HepG2 (cell line): Measurements from ENCODE around the gene KATNB1. TPM values are rescaled to one million over a fixed set of nuclear protein-coding genes. Genes with fewer than 3 reads are reported as not detected.

ENCODE experiments used
- ADNP ChIP-seq: sonication (generic); formaldehyde crosslinking; IDR thresholded peaks from 2 replicates; pipeline ENCODE4 v1.4.0; 2020; ENCODE audit warnings: missing genetic modification reagents
- E2F1 ChIP-seq: sonication (generic); formaldehyde crosslinking; IDR thresholded peaks from 2 replicates; pipeline ENCODE4 v1.5.0; 2020; ENCODE audit warnings: missing genetic modification reagents
- FIP1L1 ChIP-seq: fragments of 200-400 bp; formaldehyde crosslinking; IDR thresholded peaks from 2 replicates; pipeline ENCODE4 v1.6.1; 2018; ENCODE audit warnings: low read depth, mild to moderate bottlenecking, low read length, moderate library complexity, borderline replicate concordance; ENCODE audit not compliant: insufficient read depth
- HNF4A ChIP-seq: sonication (generic); formaldehyde crosslinking; IDR thresholded peaks from 2 replicates; pipeline ENCODE4 v1.4.0; 2020; ENCODE audit warnings: missing genetic modification reagents
- IKZF1 ChIP-seq: fragments of 450-650 bp; IDR thresholded peaks from 2 replicates; pipeline ENCODE4 v1.7.1; 2016
- MTA3 ChIP-seq: sonication (generic); formaldehyde crosslinking; IDR thresholded peaks from 2 replicates; pipeline ENCODE4 v1.4.0; 2020; ENCODE audit warnings: missing genetic modification reagents
- PRDM15 ChIP-seq: sonication (generic); formaldehyde crosslinking; IDR thresholded peaks from 2 replicates; pipeline ENCODE4 v1.4.0; 2020; ENCODE audit warnings: missing genetic modification reagents
- SAFB2 ChIP-seq: sonication (generic); formaldehyde crosslinking; IDR thresholded peaks from 2 replicates; pipeline ENCODE4 v1.5.1; 2020; ENCODE audit warnings: missing genetic modification reagents, low read depth, mild to moderate bottlenecking, borderline replicate concordance
- TCF12 ChIP-seq, 2 experiments: fragments of 450-650 bp in 1 of 2; sonication (generic) in 1 of 2; formaldehyde crosslinking in 1 of 2; IDR thresholded peaks; 2 replicates each; pipeline versions ENCODE4 v1.6.1 to v1.8.0; 2017 to 2022; ENCODE audit warnings: antibody characterized with exemption in 1 of 2, mild to moderate bottlenecking in 1 of 2, missing genetic modification reagents in 1 of 2, moderate library complexity in 1 of 2
- TRIM24 ChIP-seq: sonication (generic); formaldehyde crosslinking; IDR thresholded peaks from 2 replicates; pipeline ENCODE4 v1.8.0; 2022; ENCODE audit warnings: mild to moderate bottlenecking, missing genetic modification reagents
- ZFY ChIP-seq: sonication (generic); formaldehyde crosslinking; IDR thresholded peaks from 2 replicates; pipeline ENCODE4 v1.4.0; 2020; ENCODE audit warnings: missing genetic modification reagents
- ZNF205 ChIP-seq: IDR thresholded peaks from 2 replicates; pipeline ENCODE4 v1.6.1; 2018; ENCODE audit warnings: missing biosample characterization, missing genetic modification reagents
- ZNF260 ChIP-seq: sonication (generic); formaldehyde crosslinking; IDR thresholded peaks from 2 replicates; pipeline ENCODE4 v1.4.0; 2020; ENCODE audit warnings: missing genetic modification reagents, low read depth, mild to moderate bottlenecking, borderline replicate concordance
- ZNF33A ChIP-seq: sonication (generic); formaldehyde crosslinking; IDR thresholded peaks from 2 replicates; pipeline ENCODE4 v1.5.1; 2020; ENCODE audit warnings: missing genetic modification reagents, mild to moderate bottlenecking, moderate library complexity, borderline replicate concordance
- ZNF549 ChIP-seq: sonication (generic); formaldehyde crosslinking; IDR thresholded peaks from 2 replicates; pipeline ENCODE4 v1.5.0; 2020; ENCODE audit warnings: missing genetic modification reagents
- ZNF678 ChIP-seq: sonication (generic); formaldehyde crosslinking; IDR thresholded peaks from 2 replicates; pipeline ENCODE4 v1.4.0; 2020; ENCODE audit warnings: mild to moderate bottlenecking, missing genetic modification reagents
- polyA plus RNA-seq, 8 experiments: library from polyadenylated mRNA; depleted of rRNA in 3 of 8; stranded (reverse) in 7 of 8; unstranded in 1 of 8; fragments of >200 nt; fragmentation: Illumina TruSeq in 4 of 8; extraction: Trizol in 4 of 8; gene quantifications; 2 replicates each; pipeline versions ENCODE4 v1.2.1 to v1.2.3, GENCODE V29; 2011 to 2016; ENCODE audit warnings: low read depth in 4 of 8, missing spikeins in 1 of 8, mixed read lengths in 1 of 8; ENCODE audit not compliant: insufficient read depth in 1 of 8
- total RNA-seq, 5 experiments: library from RNA; depleted of rRNA; stranded (reverse); fragments of >200 nt; fragmentation: Illumina TruSeq; extraction: Trizol; gene quantifications; 2 replicates each; pipeline ENCODE4 v1.2.3, GENCODE V29; 2016; ENCODE audit warnings: low read depth in 1 of 5
- TF ChIP-seq, protein P1 (sequence below): sonication (generic); formaldehyde crosslinking; IDR thresholded peaks from 2 replicates; pipeline ENCODE4 v1.4.0; 2020; ENCODE audit warnings: missing genetic modification reagents
- TF ChIP-seq, protein P2 (sequence below): fragments of 450-650 bp; IDR thresholded peaks from 2 replicates; pipeline ENCODE4 v1.6.1; 2016
- TF ChIP-seq, protein P3 (sequence below): sonication (generic); formaldehyde crosslinking; IDR thresholded peaks from 2 replicates; pipeline ENCODE4 v1.4.0; 2020; ENCODE audit warnings: mild to moderate bottlenecking, missing genetic modification reagents

Gene KATNB1
- total and polyA plus RNA-seq, 2 of the 13 experiments (the other 11 are each of a cell fraction or from before 2014, with no cell fraction given) = 31.5 to 43.5 TPM

GRCh38 chr16:57781741-57782606, 46.4 kb downstream of the KATNB1 start (continued):
- TF ChIP-seq, protein P1, sequence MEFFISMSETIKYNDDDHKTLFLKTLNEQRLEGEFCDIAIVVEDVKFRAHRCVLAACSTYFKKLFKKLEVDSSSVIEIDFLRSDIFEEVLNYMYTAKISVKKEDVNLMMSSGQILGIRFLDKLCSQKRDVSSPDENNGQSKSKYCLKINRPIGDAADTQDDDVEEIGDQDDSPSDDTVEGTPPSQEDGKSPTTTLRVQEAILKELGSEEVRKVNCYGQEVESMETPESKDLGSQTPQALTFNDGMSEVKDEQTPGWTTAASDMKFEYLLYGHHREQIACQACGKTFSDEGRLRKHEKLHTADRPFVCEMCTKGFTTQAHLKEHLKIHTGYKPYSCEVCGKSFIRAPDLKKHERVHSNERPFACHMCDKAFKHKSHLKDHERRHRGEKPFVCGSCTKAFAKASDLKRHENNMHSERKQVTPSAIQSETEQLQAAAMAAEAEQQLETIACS (CRISPR knock-in tag) = no peak
- no peak for TF ChIP-seq ZNF260 (CRISPR knock-in tag)
- no peak for TF ChIP-seq FIP1L1
- TF ChIP-seq MTA3 (CRISPR knock-in tag) = no peak
- peak; percentile 98 for TF ChIP-seq HNF4A (CRISPR knock-in tag)
- no peak for TF ChIP-seq TCF12 (IDR thresholded peaks at IDR 0.05)
- no peak for TF ChIP-seq TCF12 (CRISPR knock-in tag; IDR thresholded peaks at IDR 0.05)
- TF ChIP-seq PRDM15 = peak; percentile 91
- no peak for TF ChIP-seq IKZF1
- peak; percentile 56; the same call in 1 of the 2 replicates for TF ChIP-seq SAFB2
- no peak for TF ChIP-seq ZNF678
- peak; percentile 96 for TF ChIP-seq ADNP (CRISPR knock-in tag)
- TF ChIP-seq, protein P2, sequence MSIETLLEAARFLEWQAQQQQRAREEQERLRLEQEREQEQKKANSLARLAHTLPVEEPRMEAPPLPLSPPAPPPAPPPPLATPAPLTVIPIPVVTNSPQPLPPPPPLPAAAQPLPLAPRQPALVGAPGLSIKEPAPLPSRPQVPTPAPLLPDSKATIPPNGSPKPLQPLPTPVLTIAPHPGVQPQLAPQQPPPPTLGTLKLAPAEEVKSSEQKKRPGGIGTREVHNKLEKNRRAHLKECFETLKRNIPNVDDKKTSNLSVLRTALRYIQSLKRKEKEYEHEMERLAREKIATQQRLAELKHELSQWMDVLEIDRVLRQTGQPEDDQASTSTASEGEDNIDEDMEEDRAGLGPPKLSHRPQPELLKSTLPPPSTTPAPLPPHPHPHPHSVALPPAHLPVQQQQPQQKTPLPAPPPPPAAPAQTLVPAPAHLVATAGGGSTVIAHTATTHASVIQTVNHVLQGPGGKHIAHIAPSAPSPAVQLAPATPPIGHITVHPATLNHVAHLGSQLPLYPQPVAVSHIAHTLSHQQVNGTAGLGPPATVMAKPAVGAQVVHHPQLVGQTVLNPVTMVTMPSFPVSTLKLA = peak; percentile 43
- peak; percentile 60; the same call in 1 of the 2 replicates for TF ChIP-seq ZNF205 (CRISPR knock-in tag)
- peak; percentile 9; the same call in 1 of the 2 replicates for TF ChIP-seq TRIM24 (CRISPR knock-in tag)
- no peak for TF ChIP-seq E2F1
- no peak for TF ChIP-seq ZNF33A (CRISPR knock-in tag)
- TF ChIP-seq ZNF549 (CRISPR knock-in tag) = no peak
- TF ChIP-seq, protein P3, sequence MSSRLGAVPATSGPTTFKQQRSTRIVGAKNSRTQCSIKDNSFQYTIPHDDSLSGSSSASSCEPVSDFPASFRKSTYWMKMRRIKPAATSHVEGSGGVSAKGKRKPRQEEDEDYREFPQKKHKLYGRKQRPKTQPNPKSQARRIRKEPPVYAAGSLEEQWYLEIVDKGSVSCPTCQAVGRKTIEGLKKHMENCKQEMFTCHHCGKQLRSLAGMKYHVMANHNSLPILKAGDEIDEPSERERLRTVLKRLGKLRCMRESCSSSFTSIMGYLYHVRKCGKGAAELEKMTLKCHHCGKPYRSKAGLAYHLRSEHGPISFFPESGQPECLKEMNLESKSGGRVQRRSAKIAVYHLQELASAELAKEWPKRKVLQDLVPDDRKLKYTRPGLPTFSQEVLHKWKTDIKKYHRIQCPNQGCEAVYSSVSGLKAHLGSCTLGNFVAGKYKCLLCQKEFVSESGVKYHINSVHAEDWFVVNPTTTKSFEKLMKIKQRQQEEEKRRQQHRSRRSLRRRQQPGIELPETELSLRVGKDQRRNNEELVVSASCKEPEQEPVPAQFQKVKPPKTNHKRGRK (CRISPR knock-in tag) = no peak
- no peak; the same call in 1 of the 2 replicates for TF ChIP-seq ZFY (CRISPR knock-in tag)
